Upper lobe of right lung (tissue), 1 donor: Measurements from ENCODE around the gene PTPN3. TPM values are rescaled to one million over a fixed set of nuclear protein-coding genes. Genes with fewer than 3 reads are reported as not detected.

Experiments
- ATAC-seq: fragments of 200-7000 bp; cut with Tn5 transposase; one replicate; pipeline ENCODE4 v1.9.1; 2020; ENCODE audit warnings: mild to moderate bottlenecking, moderate library complexity
- DNase-seq: peaks from one replicate; pipeline ENCODE4 v3.0.0-alpha.2; 2020
- H3K27ac ChIP-seq: fragments of 200-600 bp; one replicate; pipeline ENCODE4 v1.8.0; 2022
- H3K27me3 ChIP-seq: fragments of 200-600 bp; one replicate; pipeline ENCODE4 v1.8.0; 2022; ENCODE audit warnings: mild to moderate bottlenecking
- H3K36me3 ChIP-seq: fragments of 200-600 bp; one replicate; pipeline ENCODE4 v1.8.0; 2022
- H3K4me1 ChIP-seq: fragments of 200-600 bp; one replicate; pipeline ENCODE4 v1.8.0; 2022
- H3K4me3 ChIP-seq: fragments of 200-600 bp; one replicate; pipeline ENCODE4 v1.8.0; 2022; ENCODE audit warnings: mild to moderate bottlenecking
- H3K9me3 ChIP-seq: fragments of 200-600 bp; one replicate; pipeline ENCODE4 v1.8.0; 2022
- CTCF ChIP-seq: fragments of 200-600 bp; IDR thresholded peaks from one replicate; pipeline ENCODE4 v1.8.0; 2022; ENCODE audit warnings: antibody characterized with exemption
- intact Hi-C: fragments of 100-400 bp; cut with DNase I; formaldehyde crosslinking; loops from one replicate; pipeline ENCODE4 v1.11.0; 2022
- total RNA-seq: library from RNA; stranded (reverse); fragmentation: NEBNext Ultra II Directional; extraction: Animal tissue kit (Norgen Biotek cat#: 25700); gene quantifications from one replicate; pipeline ENCODE4 v1.2.1, GENCODE V29; 2021
- donor health status: DM: no; HTN: yes; CAD: no; lungs with severe emphysema.

PTPN3 gene
- total RNA-seq, 1 donor from 2014 or later: 17.1 TPM

- ATAC-seq (no peak), DNase-seq (no peak)
- Histone ChIP-seq H3K4me3 (no peak overlapping the region), H3K27me3 (no peaks in the 10 kb centered on the region), H3K27ac (no peak overlapping the region), H3K9me3 (no peaks in the 10 kb centered on the region), H3K36me3 (peaks cover 10% of the 10 kb centered on the region), H3K4me1 (no peaks in the 10 kb centered on the region)
- TF ChIP-seq CTCF: no peak
- intact Hi-C loops: no loop called here
Observed at GRCh38 chr9:109436071-109436470, 62.0 kb downstream of the PTPN3 start.

- Histone ChIP-seq H3K4me3 (no peak overlapping the region), H3K27me3 (no peaks in the 10 kb centered on the region), H3K36me3 (peaks cover 10% of the 10 kb centered on the region), H3K27ac (no peak overlapping the region), H3K9me3 (no peaks in the 10 kb centered on the region), H3K4me1 (no peaks in the 10 kb centered on the region)
- intact Hi-C loops: no loop called here
- DNase-seq (no peak), ATAC-seq (no peak)
- no peak for TF ChIP-seq CTCF
Observed at GRCh38 chr9:109433476-109433875, 64.6 kb downstream of the PTPN3 start.

GRCh38 chr9:109430231-109430630, 67.9 kb downstream of the PTPN3 start:
- H3K9me3 ChIP-seq: no peaks in the 10 kb centered on the region
- no peak overlapping the region for H3K27ac ChIP-seq
- no peak overlapping the region for H3K4me3 ChIP-seq
- intact Hi-C loops: no loop called here
- H3K4me1 ChIP-seq: no peaks in the 10 kb centered on the region
- no peak for TF ChIP-seq CTCF
- peaks cover 5% of the 10 kb centered on the region for H3K36me3 ChIP-seq
- no peaks in the 10 kb centered on the region for H3K27me3 ChIP-seq
- no peak for ATAC-seq
- no peak for DNase-seq

GRCh38 chr9:109428854-109429253, 69.3 kb downstream of the PTPN3 start:
- no peak overlapping the region for H3K27ac ChIP-seq
- no peak for DNase-seq
- no peaks in the 10 kb centered on the region for H3K9me3 ChIP-seq
- H3K4me1 ChIP-seq: no peaks in the 10 kb centered on the region
- H3K36me3 ChIP-seq: peaks cover 4% of the 10 kb centered on the region
- H3K27me3 ChIP-seq: no peaks in the 10 kb centered on the region
- intact Hi-C loops: no loop called here
- H3K4me3 ChIP-seq: no peak overlapping the region
- ATAC-seq: no peak
- TF ChIP-seq CTCF: no peak

GRCh38 chr9:109427886-109428285, 70.2 kb downstream of the PTPN3 start:
- ATAC-seq (no peak), DNase-seq (no peak)
- no peaks in the 10 kb centered on the region for H3K4me1 ChIP-seq
- no peak for TF ChIP-seq CTCF
- intact Hi-C loops: no loop called here
- no peaks in the 10 kb centered on the region for H3K27me3 ChIP-seq
- H3K4me3 ChIP-seq: no peak overlapping the region
- peaks cover 4% of the 10 kb centered on the region for H3K36me3 ChIP-seq
- no peak overlapping the region for H3K27ac ChIP-seq
- H3K9me3 ChIP-seq: no peaks in the 10 kb centered on the region
